ENCODE measurements around the gene THAP12.
A peak's percentile ranks its signal among the peaks of the same experiment; 100 is the strongest.
"Not testable (repeated sequence)": the region's sequence is repeated elsewhere in the genome, so short reads cannot be mapped to it uniquely, and the experiment has no call there.

The THAP12 gene

DNA sequence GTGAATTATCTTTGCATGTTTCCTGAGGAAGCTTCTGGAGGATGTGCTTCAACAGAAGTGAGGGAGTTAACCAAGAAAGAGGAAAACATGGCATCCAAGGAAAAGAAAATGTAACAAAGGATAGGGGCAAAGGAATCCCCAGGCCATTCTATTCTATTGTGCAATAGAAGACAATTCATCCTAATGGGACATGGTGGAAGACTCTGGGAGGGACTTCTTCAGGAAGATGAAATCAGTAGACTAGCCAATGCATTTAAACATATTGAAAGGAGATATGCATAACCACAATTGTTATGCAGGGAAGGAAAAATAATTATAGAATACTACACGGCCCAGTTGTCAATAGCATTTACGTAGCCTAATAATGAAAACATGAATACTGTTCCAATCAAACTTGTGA is 55.7 kb downstream of the THAP12 start:
- Histone ChIP-seq H4K91ac (ENCODE audit: low read depth, low read length) (no peak overlapping the region), H3K23ac (ENCODE audit: low read length) (no peak overlapping the region), H4K12ac (ENCODE audit: low read depth, low read length) (no peak overlapping the region), H3K4ac (ENCODE audit: low read depth, low read length) (no peak overlapping the region), H2AK5ac (ENCODE audit: low read length) (no peak overlapping the region), H2BK5ac (ENCODE audit: low read depth, low read length, poor library complexity) (no peak overlapping the region), H3K27ac (ENCODE audit: low read depth, low read length) (no peak overlapping the region), H2BK120ac (ENCODE audit: insufficient read depth, low read length, poor library complexity) (no peak overlapping the region), H2AFZ (ENCODE audit: insufficient read depth, low read length, poor library complexity) (no peak overlapping the region), H3K9me3 (ENCODE audit: insufficient read depth, low read depth, low read length) (no peaks in the 10 kb centered on the region), H3K9ac (ENCODE audit: low read length) (no peak overlapping the region), H4K8ac (ENCODE audit: low read depth, low read length) (no peak overlapping the region), H3K27me3 (ENCODE audit: insufficient read depth, low read length) (peaks cover 5% of the 10 kb centered on the region), H3K4me3 (ENCODE audit: low read depth, low read length) (no peak overlapping the region), H3K4me2 (ENCODE audit: low read length) (no peak overlapping the region), H3K18ac (ENCODE audit: low read length) (no peak overlapping the region), H3K79me1 (ENCODE audit: low read length) (peaks cover 7% of the 10 kb centered on the region), H3K4me1 (ENCODE audit: control insufficient read depth in 1 of 2, insufficient read depth in 2 of 2, low read length in 2 of 2) (peaks cover 21 to 23% of the 10 kb centered on the region in 2 experiments), H3K14ac (ENCODE audit: low read length) (no peak overlapping the region), H3K36me3 (ENCODE audit: control insufficient read depth in 1 of 2, insufficient read depth in 2 of 2, low read length in 2 of 2) (no peaks in the 10 kb centered on the region), H3K79me2 (ENCODE audit: control insufficient read depth, insufficient read depth, low read length, poor library complexity) (no peaks in the 10 kb centered on the region), H2BK12ac (ENCODE audit: low read length) (no peak overlapping the region)
- DNase-seq = peak in 1 of 2 donors; percentile 31
- no CpG with 5 or more reads among the region's 2 CpGs for WGBS (ENCODE audit: extremely low coverage, insufficient coverage, insufficient read length)

DNA sequence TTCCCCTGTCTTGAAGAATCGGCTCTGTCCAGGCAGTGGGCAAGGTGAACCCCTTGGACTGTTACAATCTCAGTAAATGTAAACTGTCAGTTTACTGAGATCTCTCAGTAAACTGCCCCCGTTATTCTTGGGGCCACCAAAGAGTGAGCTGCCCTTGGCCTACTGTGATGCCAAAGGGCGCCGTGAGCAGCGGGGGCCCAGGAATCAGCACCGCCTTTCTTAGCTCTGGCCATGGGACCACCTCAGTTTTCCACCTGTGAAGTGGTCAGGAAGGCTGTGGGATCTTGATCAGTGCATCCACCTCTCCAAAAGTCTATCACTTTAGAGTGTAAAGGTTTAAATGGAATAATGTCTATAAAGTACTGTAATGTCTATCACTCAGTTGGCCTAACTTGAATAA is 57.1 kb downstream of the THAP12 start:
- Histone ChIP-seq H3K27ac (ENCODE audit: low read depth, low read length) (no peak overlapping the region), H2AFZ (ENCODE audit: insufficient read depth, low read length, poor library complexity) (no peak overlapping the region), H2BK120ac (ENCODE audit: insufficient read depth, low read length, poor library complexity) (no peak overlapping the region), H3K9me3 (ENCODE audit: insufficient read depth, low read depth, low read length) (no peaks in the 10 kb centered on the region), H2BK12ac (ENCODE audit: low read length) (no peak overlapping the region), H2BK5ac (ENCODE audit: low read depth, low read length, poor library complexity) (no peak overlapping the region), H3K36me3 (ENCODE audit: control insufficient read depth in 1 of 2, insufficient read depth in 2 of 2, low read length in 2 of 2) (no peaks in the 10 kb centered on the region), H4K8ac (ENCODE audit: low read depth, low read length) (no peak overlapping the region), H3K4me3 (ENCODE audit: low read depth, low read length) (no peak overlapping the region), H4K12ac (ENCODE audit: low read depth, low read length) (no peak overlapping the region), H3K18ac (ENCODE audit: low read length) (no peak overlapping the region), H3K14ac (ENCODE audit: low read length) (no peak overlapping the region), H4K91ac (ENCODE audit: low read depth, low read length) (no peak overlapping the region), H3K9ac (ENCODE audit: low read length) (no peak overlapping the region), H3K4me1 (ENCODE audit: control insufficient read depth in 1 of 2, insufficient read depth in 2 of 2, low read length in 2 of 2) (peaks cover 10 to 11% of the 10 kb centered on the region in 2 experiments), H3K79me2 (ENCODE audit: control insufficient read depth, insufficient read depth, low read length, poor library complexity) (no peaks in the 10 kb centered on the region), H3K23ac (ENCODE audit: low read length) (no peak overlapping the region), H3K79me1 (ENCODE audit: low read length) (peaks cover 5% of the 10 kb centered on the region), H2AK5ac (ENCODE audit: low read length) (no peak overlapping the region), H3K4ac (ENCODE audit: low read depth, low read length) (no peak overlapping the region), H3K27me3 (ENCODE audit: insufficient read depth, low read length) (peaks cover 5% of the 10 kb centered on the region), H3K4me2 (ENCODE audit: low read length) (no peak overlapping the region)
- no CpG with 5 or more reads among the region's 6 CpGs for WGBS (ENCODE audit: extremely low coverage, insufficient coverage, insufficient read length)
- DNase-seq = no peak

DNA sequence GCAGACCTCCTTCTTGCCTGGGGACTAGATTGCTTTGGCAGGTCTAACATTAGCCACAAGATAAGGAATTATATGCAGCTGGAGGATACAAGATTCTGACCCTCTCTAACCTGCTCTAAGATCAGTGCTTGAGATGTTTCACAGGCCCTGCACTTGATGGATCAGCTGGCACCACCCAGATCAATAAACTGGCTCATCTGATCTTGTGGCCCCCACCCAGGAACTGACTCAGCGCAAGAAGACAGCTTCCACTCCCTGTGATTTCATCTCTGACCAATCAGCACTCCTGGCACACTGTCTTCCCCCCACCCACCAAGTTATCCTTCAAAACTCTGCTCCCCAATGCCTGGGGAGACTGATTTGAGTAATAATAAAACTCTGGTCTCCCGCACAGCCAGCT is 57.6 kb downstream of the THAP12 start:
- not testable (repeated sequence) for H3K27ac ChIP-seq (ENCODE audit: low read depth, low read length); H2BK5ac ChIP-seq (ENCODE audit: low read depth, low read length, poor library complexity); H3K9ac ChIP-seq (ENCODE audit: low read length); H2BK120ac ChIP-seq (ENCODE audit: insufficient read depth, low read length, poor library complexity); H3K14ac ChIP-seq (ENCODE audit: low read length); H3K23ac ChIP-seq (ENCODE audit: low read length); H2AK5ac ChIP-seq (ENCODE audit: low read length); H3K36me3 ChIP-seq (ENCODE audit: control insufficient read depth in 1 of 2, insufficient read depth in 2 of 2, low read length in 2 of 2); H2BK12ac ChIP-seq (ENCODE audit: low read length); H3K4ac ChIP-seq (ENCODE audit: low read depth, low read length); H4K8ac ChIP-seq (ENCODE audit: low read depth, low read length); H3K18ac ChIP-seq (ENCODE audit: low read length); H4K91ac ChIP-seq (ENCODE audit: low read depth, low read length); H3K4me2 ChIP-seq (ENCODE audit: low read length); H3K4me3 ChIP-seq (ENCODE audit: low read depth, low read length); H2AFZ ChIP-seq (ENCODE audit: insufficient read depth, low read length, poor library complexity); DNase-seq; H4K12ac ChIP-seq (ENCODE audit: low read depth, low read length); H3K79me2 ChIP-seq (ENCODE audit: control insufficient read depth, insufficient read depth, low read length, poor library complexity); H3K27me3 ChIP-seq (ENCODE audit: insufficient read depth, low read length); H3K79me1 ChIP-seq (ENCODE audit: low read length); H3K9me3 ChIP-seq (ENCODE audit: insufficient read depth, low read depth, low read length)
- peaks cover 8 to 11% of the 10 kb centered on the region in 2 experiments for H3K4me1 ChIP-seq (ENCODE audit: control insufficient read depth in 1 of 2, insufficient read depth in 2 of 2, low read length in 2 of 2)
- no CpG with 5 or more reads among the region's 2 CpGs for WGBS (ENCODE audit: extremely low coverage, insufficient coverage, insufficient read length)

GRCh38 chr11:76322942-76323341 is 58.0 kb downstream of the THAP12 start:
- no peak overlapping the region for H3K23ac ChIP-seq (ENCODE audit: low read length)
- H2AK5ac ChIP-seq (ENCODE audit: low read length) = no peak overlapping the region
- peaks cover 8 to 11% of the 10 kb centered on the region in 2 experiments for H3K4me1 ChIP-seq (ENCODE audit: control insufficient read depth in 1 of 2, insufficient read depth in 2 of 2, low read length in 2 of 2)
- no peaks in the 10 kb centered on the region for H3K9me3 ChIP-seq (ENCODE audit: insufficient read depth, low read depth, low read length)
- no peaks in the 10 kb centered on the region for H3K79me2 ChIP-seq (ENCODE audit: control insufficient read depth, insufficient read depth, low read length, poor library complexity)
- no CpG with 5 or more reads among the region's 2 CpGs for WGBS (ENCODE audit: extremely low coverage, insufficient coverage, insufficient read length)
- H3K79me1 ChIP-seq (ENCODE audit: low read length) = peaks cover 5% of the 10 kb centered on the region
- H2AFZ ChIP-seq (ENCODE audit: insufficient read depth, low read length, poor library complexity) = no peak overlapping the region
- DNase-seq = no peak
- H4K12ac ChIP-seq (ENCODE audit: low read depth, low read length) = no peak overlapping the region
- no peak overlapping the region for H3K18ac ChIP-seq (ENCODE audit: low read length)
- no peak overlapping the region for H3K9ac ChIP-seq (ENCODE audit: low read length)
- H2BK120ac ChIP-seq (ENCODE audit: insufficient read depth, low read length, poor library complexity) = no peak overlapping the region
- no peak overlapping the region for H3K4ac ChIP-seq (ENCODE audit: low read depth, low read length)
- no peaks in the 10 kb centered on the region for H3K36me3 ChIP-seq (ENCODE audit: control insufficient read depth in 1 of 2, insufficient read depth in 2 of 2, low read length in 2 of 2)
- no peak overlapping the region for H3K14ac ChIP-seq (ENCODE audit: low read length)
- no peak overlapping the region for H3K4me2 ChIP-seq (ENCODE audit: low read length)
- H3K27me3 ChIP-seq (ENCODE audit: insufficient read depth, low read length) = peaks cover 5% of the 10 kb centered on the region
- H4K91ac ChIP-seq (ENCODE audit: low read depth, low read length) = no peak overlapping the region
- no peak overlapping the region for H2BK12ac ChIP-seq (ENCODE audit: low read length)
- H3K4me3 ChIP-seq (ENCODE audit: low read depth, low read length) = no peak overlapping the region
- no peak overlapping the region for H3K27ac ChIP-seq (ENCODE audit: low read depth, low read length)
- H4K8ac ChIP-seq (ENCODE audit: low read depth, low read length) = no peak overlapping the region
- H2BK5ac ChIP-seq (ENCODE audit: low read depth, low read length, poor library complexity) = no peak overlapping the region
